ENCODE data around the gene PLEKHA7. TPM values are rescaled to one million over a fixed set of nuclear protein-coding genes. Genes with fewer than 3 reads are reported as not detected.

Gene PLEKHA7
- total and polyA plus RNA-seq, 2 of the 8 experiments (the other 6 are each of a cell fraction or from before 2014, with no cell fraction given) = 11.4 to 25.6 TPM

DNA sequence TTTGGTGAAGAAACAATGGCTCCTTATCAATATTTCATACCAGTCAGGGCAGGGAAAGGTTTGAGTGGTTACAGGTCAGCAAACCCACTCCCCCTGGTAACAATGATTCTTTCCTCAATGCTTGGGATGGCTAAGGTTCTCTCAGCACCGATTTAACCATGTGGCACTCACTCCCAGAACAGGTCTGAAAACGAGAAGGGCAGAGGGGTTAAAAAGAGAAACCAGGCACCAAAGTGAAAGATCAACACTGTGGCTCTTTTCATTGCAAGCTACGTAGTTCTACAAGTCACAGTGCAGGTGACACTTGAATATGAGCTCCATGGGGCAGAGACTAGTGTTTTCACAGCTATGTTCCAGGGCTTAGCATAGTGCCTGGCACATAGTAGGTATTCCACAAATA is 132.4 kb downstream of the PLEKHA7 start:
- 81% methylated on average over 3 of the region's 3 CpGs; no CpG with 5 or more reads in 1 of the 2 experiments for WGBS, 2 experiments (ENCODE audit: extremely low coverage in 1 of 2, insufficient coverage in 1 of 2, insufficient read length in 1 of 2, insufficient replicate concordance in 2 of 2, low coverage in 1 of 2, low lambda C conversion rate in 2 of 2, missing lambda C conversion rate in 1 of 2)
- Histone ChIP-seq H3K56ac (replicated peaks; ENCODE audit: insufficient read length, low read depth, low read length) (no peak overlapping the region), H2BK5ac (ENCODE audit: low read depth, low read length) (no peak overlapping the region), H3K27ac (ENCODE audit: low read depth, low read length) (no peak overlapping the region), H3K9me3 (ENCODE audit: insufficient read depth in 2 of 2, low read depth in 1 of 2, low read length in 1 of 2) (no peaks in the 10 kb centered on the region), H3K23ac (ENCODE audit: insufficient read length) (no peak overlapping the region), H3K27me3 (replicated peaks in 1 of 4; ENCODE audit: control insufficient read depth in 3 of 4, extremely low read depth in 1 of 4, insufficient read depth in 3 of 4, low read length in 3 of 4) (no peaks in the 10 kb centered on the region), H4K20me1 (replicated peaks in 1 of 2; ENCODE audit: control insufficient read depth in 1 of 2, insufficient read depth in 2 of 2, low read length in 2 of 2) (peaks cover 0 to 3% of the 10 kb centered on the region in 2 experiments), H3K18ac (ENCODE audit: extremely low read depth, low read length) (no peak overlapping the region), H2BK120ac (replicated peaks; ENCODE audit: low read depth, low read length) (no peak overlapping the region), H2BK12ac (ENCODE audit: low read depth, low read length) (peak overlapping the region; percentile 23; the same call in 1 of the 2 replicates), H3K4ac (replicated peaks; ENCODE audit: insufficient read length, low read depth, low read length) (no peak overlapping the region), H3K36me3 (ENCODE audit: control insufficient read depth in 2 of 4, insufficient read depth in 4 of 4, low read length in 3 of 4) (no peaks in the 10 kb centered on the region), H2BK20ac (ENCODE audit: low read length) (no peak overlapping the region), H2BK15ac (ENCODE audit: low read length) (no peak overlapping the region), H3K23me2 (ENCODE audit: low read depth, low read length) (no peaks in the 10 kb centered on the region), H3K79me2 (ENCODE audit: control insufficient read depth in 1 of 2, insufficient read depth in 2 of 2, low read length in 2 of 2) (no peaks in the 10 kb centered on the region), H3K4me1 (replicated peaks in 1 of 4; ENCODE audit: control insufficient read depth in 3 of 4, insufficient read depth in 4 of 4, low read length in 3 of 4) (peaks cover 2 to 9% (median 6%) of the 10 kb centered on the region in 4 experiments; a peak in 4 of 7 replicates), H4K5ac (ENCODE audit: insufficient read length, low read depth, low read length) (no peak overlapping the region), H2AFZ (ENCODE audit: low read length) (no peak overlapping the region), H3K9ac (replicated peaks in 1 of 4; ENCODE audit: extremely low read depth in 1 of 4, low read depth in 3 of 4, low read length in 3 of 4) (no peak overlapping the region), H3K79me1 (ENCODE audit: low read depth, low read length) (peaks cover 2% of the 10 kb centered on the region), H2AK5ac (ENCODE audit: low read depth, low read length) (no peak overlapping the region), H3K4me2 (ENCODE audit: insufficient read depth in 1 of 2, low read depth in 2 of 2, low read length in 2 of 2) (no peak overlapping the region), H3K4me3 (ENCODE audit: extremely low read depth in 1 of 4, insufficient read depth in 2 of 4, low read depth in 3 of 4, low read length in 4 of 4) (no peak overlapping the region), H4K91ac (replicated peaks; ENCODE audit: insufficient read length, low read length) (no peak overlapping the region), H4K8ac (ENCODE audit: extremely low read depth, insufficient read depth, low read length) (no peak overlapping the region), H3K14ac (ENCODE audit: insufficient read length) (no peak overlapping the region)
- TF ChIP-seq RAD21 (IDR thresholded peaks at IDR 0.05 in 1 of 2, conservative IDR thresholded peaks at IDR 0.05 in 1 of 2; ENCODE audit: low read depth in 2 of 2, low read length in 2 of 2) (no peak), ASH2L (IDR thresholded peaks at IDR 0.05; ENCODE audit: low read length) (no peak)
- DNase-seq (ENCODE audit: low read depth in 1 of 2, low spot score in 2 of 2) = no peak
- ChIA-PET POLR2A (ENCODE audit: partially characterized antibody) (interaction anchor here (0.6 to 1.9 kb wide), 3 partner anchors 9 to 196 kb away, joined by 3 to 4 read pairs (median 3); partner anchors contain the start of gene RPS13), CTCF (ENCODE audit: partially characterized antibody) (interaction anchor here (0.8 to 5.2 kb wide), 22 partner anchors 8 to 183 kb away, joined by 3 to 46 read pairs (median 4); no protein-coding TSS in a partner anchor)
- FAIRE-seq = no peak
